MM.1S (cell line): ENCODE results near the gene LIMCH1.

ENCODE experiments used
- DNase-seq: peaks from one replicate; pipeline ENCODE4 v3.0.0-alpha.2; 2015
- H2AFZ ChIP-seq: fragments of 300-600 bp; sonication (generic); 2 replicates; pipeline ENCODE4 v1.6.0; 2016; ENCODE audit warnings: antibody characterized with exemption, low read length
- H3F3A ChIP-seq: fragments of 300-600 bp; sonication (generic); 2 replicates; pipeline ENCODE4 v1.6.1; 2016; ENCODE audit warnings: mild to moderate bottlenecking, antibody characterized with exemption, low read length, moderate library complexity, mixed read lengths; ENCODE audit not compliant: insufficient read depth
- H3K27ac ChIP-seq: fragments of 300-600 bp; sonication (generic); 2 replicates; pipeline ENCODE4 v1.5.1; 2016; ENCODE audit warnings: mild to moderate bottlenecking, low read length
- H3K27me3 ChIP-seq: fragments of 300-600 bp; sonication (generic); replicated peaks from 2 replicates; pipeline ENCODE4 v1.6.0; 2016; ENCODE audit warnings: low read length; ENCODE audit not compliant: insufficient read depth
- H3K36me3 ChIP-seq: fragments of 300-600 bp; sonication (generic); replicated peaks from 2 replicates; pipeline ENCODE4 v1.6.1; 2016; ENCODE audit warnings: mild to moderate bottlenecking, low read length, mixed read lengths; ENCODE audit not compliant: insufficient read depth
- H3K4me1 ChIP-seq: fragments of 300-600 bp; sonication (generic); 2 replicates; pipeline ENCODE4 v1.6.1; 2016; ENCODE audit warnings: low read length, mixed read lengths
- H3K4me2 ChIP-seq: fragments of 300-600 bp; sonication (generic); 2 replicates; pipeline ENCODE4 v1.6.0; 2016; ENCODE audit warnings: low read depth, low read length
- H3K4me3 ChIP-seq: fragments of 300-600 bp; sonication (generic); 2 replicates; pipeline ENCODE4 v1.5.1; 2016; ENCODE audit warnings: low read length, mixed read lengths
- H3K79me2 ChIP-seq: fragments of 300-600 bp; sonication (generic); 2 replicates; pipeline ENCODE4 v1.6.1; 2016; ENCODE audit warnings: mixed run types, low read length, mixed read lengths
- H3K9ac ChIP-seq: fragments of 300-600 bp; sonication (generic); 2 replicates; pipeline ENCODE4 v1.6.1; 2016; ENCODE audit warnings: low read length, mixed read lengths
- H3K9me2 ChIP-seq: fragments of 300-600 bp; sonication (generic); replicated peaks from 2 replicates; pipeline ENCODE4 v1.6.1; 2016; ENCODE audit warnings: mild to moderate bottlenecking, low read length, mixed read lengths; ENCODE audit not compliant: insufficient read depth
- H3K9me3 ChIP-seq: fragments of 300-600 bp; sonication (generic); replicated peaks from 2 replicates; pipeline ENCODE4 v1.6.1; 2016; ENCODE audit warnings: mild to moderate bottlenecking, low read length, mixed read lengths; ENCODE audit not compliant: insufficient read depth
- H4K20me1 ChIP-seq: fragments of 300-600 bp; sonication (generic); 2 replicates; pipeline ENCODE4 v1.6.1; 2016; ENCODE audit warnings: mild to moderate bottlenecking, low read length, moderate library complexity, mixed read lengths; ENCODE audit not compliant: insufficient read depth
- CTCF ChIP-seq: fragments of 300-600 bp; sonication (generic); IDR thresholded peaks from 2 replicates; pipeline ENCODE4 v1.5.1; 2016; ENCODE audit warnings: antibody characterized with exemption, low read length, mixed read lengths
- EZH2 ChIP-seq: fragments of 300-600 bp; sonication (generic); optimal IDR thresholded peaks from 2 replicates; pipeline ENCODE3; 2017; ENCODE audit warnings: low read depth, mild to moderate bottlenecking, antibody characterized with exemption, low read length, mixed read lengths
- EZH2phosphoT487 ChIP-seq: fragments of 300-600 bp; sonication (generic); IDR thresholded peaks from 2 replicates; pipeline ENCODE4 v1.6.1; 2018; ENCODE audit warnings: antibody characterized with exemption, low read length

The LIMCH1 gene

GRCh38 chr4:41656572-41657520, 118.9 kb downstream of the LIMCH1 start:
- Histone ChIP-seq H3K9me2 (no peaks in the 10 kb centered on the region), H3K9me3 (no peaks in the 10 kb centered on the region), H3K36me3 (no peaks in the 10 kb centered on the region), H3K4me1 (no peaks in the 10 kb centered on the region), H3K79me2 (no peaks in the 10 kb centered on the region), H3F3A (no peaks in the 10 kb centered on the region), H3K27ac (no peak overlapping the region), H3K9ac (no peak overlapping the region), H2AFZ (no peak overlapping the region), H3K4me3 (no peak overlapping the region), H3K4me2 (no peak overlapping the region), H3K27me3 (no peaks in the 10 kb centered on the region), H4K20me1 (no peaks in the 10 kb centered on the region)
- no peak for DNase-seq
- TF ChIP-seq CTCF (no peak), EZH2phosphoT487 (no peak), EZH2 (no peak)

GRCh38 chr4:41657561-41657960, 119.6 kb downstream of the LIMCH1 start:
- Histone ChIP-seq H3F3A (no peaks in the 10 kb centered on the region), H2AFZ (no peak overlapping the region), H3K4me1 (no peaks in the 10 kb centered on the region), H3K9me2 (no peaks in the 10 kb centered on the region), H3K36me3 (no peaks in the 10 kb centered on the region), H3K27me3 (no peaks in the 10 kb centered on the region), H3K79me2 (no peaks in the 10 kb centered on the region), H3K27ac (no peak overlapping the region), H3K9me3 (no peaks in the 10 kb centered on the region), H3K4me3 (no peak overlapping the region), H4K20me1 (no peaks in the 10 kb centered on the region), H3K9ac (no peak overlapping the region), H3K4me2 (no peak overlapping the region)
- TF ChIP-seq CTCF (no peak), EZH2phosphoT487 (no peak), EZH2 (no peak)
- no peak for DNase-seq

- Histone ChIP-seq H3K27ac (no peak overlapping the region), H3K36me3 (no peaks in the 10 kb centered on the region), H3K4me3 (no peak overlapping the region), H3K9me3 (no peaks in the 10 kb centered on the region), H3F3A (no peaks in the 10 kb centered on the region), H4K20me1 (no peaks in the 10 kb centered on the region), H3K9ac (no peak overlapping the region), H3K4me1 (no peaks in the 10 kb centered on the region), H3K4me2 (no peak overlapping the region), H3K79me2 (no peaks in the 10 kb centered on the region), H2AFZ (no peak overlapping the region), H3K9me2 (no peaks in the 10 kb centered on the region), H3K27me3 (no peaks in the 10 kb centered on the region)
- DNase-seq = no peak
- TF ChIP-seq EZH2phosphoT487 (no peak), EZH2 (no peak), CTCF (no peak)
Measured at GRCh38 chr4:41658163-41658562, 120.2 kb downstream of the LIMCH1 start.
